Type B pancreatic cell (in vitro differentiated cells): ENCODE results near the gene CDH15. TPM values are rescaled to one million over a fixed set of nuclear protein-coding genes. Genes with fewer than 3 reads are reported as not detected.

Experiments
- DNase-seq: peaks from one replicate; pipeline ENCODE4 v3.0.0; 2021; ENCODE audit warnings: mixed read lengths; ENCODE audit not compliant: unreplicated experiment; ENCODE audit errors: extremely low spot score
- H3K27ac Mint-ChIP-seq: 2 replicates; pipeline ENCODE4 v1.8.0; 2021; ENCODE audit warnings: mild to moderate bottlenecking, mixed read lengths
- H3K27me3 Mint-ChIP-seq: 2 replicates; pipeline ENCODE4 v1.8.0; 2021; ENCODE audit warnings: mixed read lengths
- H3K36me3 Mint-ChIP-seq: 2 replicates; pipeline ENCODE4 v1.8.0; 2021; ENCODE audit warnings: mixed read lengths
- H3K4me1 Mint-ChIP-seq: one replicate; pipeline ENCODE4 v1.8.0; 2021; ENCODE audit warnings: mixed read lengths; ENCODE audit not compliant: unreplicated experiment
- H3K4me3 Mint-ChIP-seq: 2 replicates; pipeline ENCODE4 v1.8.0; 2021; ENCODE audit warnings: mild to moderate bottlenecking, mixed read lengths
- H3K9me3 Mint-ChIP-seq: 2 replicates; pipeline ENCODE4 v1.8.0; 2021; ENCODE audit warnings: mixed read lengths
- total RNA-seq: library from RNA; stranded (reverse); gene quantifications from 2 replicates; pipeline ENCODE4 v1.2.1, GENCODE V29; 2021; ENCODE audit warnings: low replicate concordance
- TF ChIP-seq, protein P1 (sequence below): fragments of 200-600 bp; sonication (generic); conservative IDR thresholded peaks from 2 replicates; pipeline ENCODE4 v1.5.0; 2021; ENCODE audit warnings: antibody characterized with exemption, mild to moderate bottlenecking

Gene CDH15
- total RNA-seq, 1 donor from 2014 or later = 5.0 TPM

DNA sequence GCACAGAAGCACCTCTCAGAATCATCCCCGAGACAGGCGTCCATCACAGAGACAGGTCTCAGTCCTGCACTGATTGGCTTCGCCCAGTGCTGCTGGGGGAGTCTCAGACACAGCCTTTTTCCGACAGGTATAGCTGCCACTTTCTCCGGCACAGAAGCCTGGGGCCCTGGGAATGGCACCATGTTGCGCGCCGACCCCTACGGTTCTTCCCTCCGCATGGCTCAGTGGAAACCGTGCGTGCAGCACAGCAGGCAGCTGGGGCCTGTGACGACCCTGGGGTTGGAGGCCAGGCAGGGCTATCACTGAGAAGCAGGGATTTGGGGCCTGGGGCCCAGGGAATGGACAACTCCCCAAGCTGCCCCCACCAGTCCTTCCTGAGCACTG is 29.7 kb upstream of the CDH15 start:
- Mint-ChIP-seq H3K9me3 (no peaks in the 10 kb centered on the region), H3K27me3 (no peaks in the 10 kb centered on the region), H3K4me1 (no peaks in the 10 kb centered on the region), H3K36me3 (no peaks in the 10 kb centered on the region), H3K27ac (no peak overlapping the region), H3K4me3 (no peak overlapping the region)
- TF ChIP-seq, protein P1, sequence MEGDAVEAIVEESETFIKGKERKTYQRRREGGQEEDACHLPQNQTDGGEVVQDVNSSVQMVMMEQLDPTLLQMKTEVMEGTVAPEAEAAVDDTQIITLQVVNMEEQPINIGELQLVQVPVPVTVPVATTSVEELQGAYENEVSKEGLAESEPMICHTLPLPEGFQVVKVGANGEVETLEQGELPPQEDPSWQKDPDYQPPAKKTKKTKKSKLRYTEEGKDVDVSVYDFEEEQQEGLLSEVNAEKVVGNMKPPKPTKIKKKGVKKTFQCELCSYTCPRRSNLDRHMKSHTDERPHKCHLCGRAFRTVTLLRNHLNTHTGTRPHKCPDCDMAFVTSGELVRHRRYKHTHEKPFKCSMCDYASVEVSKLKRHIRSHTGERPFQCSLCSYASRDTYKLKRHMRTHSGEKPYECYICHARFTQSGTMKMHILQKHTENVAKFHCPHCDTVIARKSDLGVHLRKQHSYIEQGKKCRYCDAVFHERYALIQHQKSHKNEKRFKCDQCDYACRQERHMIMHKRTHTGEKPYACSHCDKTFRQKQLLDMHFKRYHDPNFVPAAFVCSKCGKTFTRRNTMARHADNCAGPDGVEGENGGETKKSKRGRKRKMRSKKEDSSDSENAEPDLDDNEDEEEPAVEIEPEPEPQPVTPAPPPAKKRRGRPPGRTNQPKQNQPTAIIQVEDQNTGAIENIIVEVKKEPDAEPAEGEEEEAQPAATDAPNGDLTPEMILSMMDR = no peak
- DNase-seq = no peak

DNA sequence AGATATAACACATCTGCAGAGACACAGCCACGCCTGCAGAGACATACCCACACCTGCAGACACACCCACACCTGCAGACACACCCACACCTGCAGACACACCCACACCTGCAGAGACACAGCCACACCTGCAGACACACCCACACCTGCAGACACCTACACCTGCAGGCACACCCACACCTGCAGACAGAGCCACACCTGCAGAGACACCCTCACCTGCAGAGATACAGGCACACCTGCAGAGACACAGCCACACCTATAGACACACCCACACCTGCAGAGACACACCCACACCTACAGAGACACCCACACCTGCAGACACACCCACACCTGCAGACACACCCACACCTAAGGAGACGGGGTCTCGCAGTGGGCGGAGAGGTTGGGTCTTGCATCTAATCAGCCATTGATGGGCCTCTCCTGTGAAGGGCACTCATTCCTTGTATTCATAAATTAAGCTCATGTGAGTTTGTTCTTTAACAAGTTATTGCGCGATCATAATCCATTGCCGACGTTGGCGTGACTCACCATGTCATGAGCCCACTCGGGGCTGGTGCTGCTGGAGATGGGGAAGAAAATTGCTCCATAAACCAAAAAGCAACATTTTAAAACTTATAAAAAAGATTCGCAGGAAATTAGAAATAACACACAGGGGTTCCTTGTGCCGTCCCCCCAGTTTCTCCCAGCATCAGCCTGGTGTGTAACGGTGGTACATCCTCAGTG is 28.9 kb upstream of the CDH15 start:
- peaks cover 2% of the 10 kb centered on the region for H3K36me3 Mint-ChIP-seq
- H3K9me3 Mint-ChIP-seq = no peaks in the 10 kb centered on the region
- H3K4me1 Mint-ChIP-seq = no peaks in the 10 kb centered on the region
- TF ChIP-seq, protein P1 = no peak
- H3K27me3 Mint-ChIP-seq = no peaks in the 10 kb centered on the region
- H3K4me3 Mint-ChIP-seq = no peak overlapping the region
- no peak for DNase-seq
- H3K27ac Mint-ChIP-seq = no peak overlapping the region

DNA sequence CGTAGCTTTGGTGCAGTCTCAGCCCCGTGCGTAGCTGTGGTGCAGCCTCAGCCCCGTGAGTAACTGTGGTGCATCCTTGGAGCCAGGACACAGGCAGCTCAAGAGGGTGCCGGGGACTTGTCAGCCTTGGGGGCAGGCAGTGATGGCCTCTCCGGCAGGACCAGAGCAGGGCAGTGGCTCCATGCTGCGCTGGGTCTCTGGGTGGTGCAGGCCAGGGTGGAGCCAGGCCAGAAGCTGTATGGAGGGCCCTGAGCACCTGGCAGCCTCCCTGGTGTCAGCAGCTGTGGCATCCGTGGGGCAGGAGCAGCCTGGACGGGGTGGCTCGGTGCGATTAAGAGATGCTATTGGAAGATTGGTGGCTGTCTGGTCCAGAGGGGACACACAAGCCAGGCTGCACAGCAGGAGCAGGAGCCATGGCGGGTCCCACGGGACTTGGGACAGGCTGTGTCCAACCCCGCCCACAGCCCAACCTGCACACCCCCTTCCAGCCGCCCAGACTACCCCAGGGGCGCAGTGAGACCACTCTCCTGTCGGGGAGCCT is 28.3 kb upstream of the CDH15 start:
- Mint-ChIP-seq H3K9me3 (no peaks in the 10 kb centered on the region), H3K27ac (no peak overlapping the region), H3K4me1 (no peaks in the 10 kb centered on the region), H3K36me3 (peaks cover 4% of the 10 kb centered on the region), H3K4me3 (no peak overlapping the region), H3K27me3 (no peaks in the 10 kb centered on the region)
- TF ChIP-seq, protein P1 = no peak
- no peak for DNase-seq

DNA sequence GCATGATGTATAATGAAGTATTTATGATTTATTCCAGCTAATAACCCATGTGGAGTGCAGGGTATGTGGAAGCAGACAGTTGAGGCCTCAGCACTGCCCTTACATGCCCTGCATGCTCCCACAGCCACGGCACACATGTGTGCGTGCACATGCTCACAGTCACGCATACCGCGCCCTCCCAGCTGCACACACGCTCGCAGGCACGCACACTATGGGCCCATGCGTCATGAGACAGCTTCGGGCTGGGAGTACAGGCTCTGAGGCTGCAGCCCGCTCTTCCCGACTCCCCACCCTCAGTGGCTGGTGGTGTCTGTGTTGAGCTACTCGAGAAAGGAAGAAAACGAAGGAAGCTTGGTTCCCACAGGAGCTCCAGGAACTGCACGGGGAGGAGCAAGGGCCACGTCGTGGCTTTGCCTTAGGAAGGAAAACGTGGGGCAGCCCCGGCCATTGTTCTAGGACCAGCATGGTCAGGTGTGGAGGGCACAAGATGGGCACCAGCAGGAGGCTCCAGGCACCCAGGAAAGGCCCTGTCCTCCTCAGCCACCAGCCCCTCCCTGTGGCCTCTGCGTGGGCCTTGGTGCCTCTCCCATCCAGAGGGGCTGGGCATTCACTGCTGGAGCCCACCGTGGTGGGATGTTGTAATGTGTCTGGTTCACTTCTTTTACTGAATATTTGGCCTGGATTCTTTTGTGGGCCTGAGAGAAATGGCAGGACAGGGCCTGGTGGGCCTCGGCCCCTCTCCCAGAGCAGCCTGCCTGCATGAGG is 27.5 kb upstream of the CDH15 start:
- DNase-seq = no peak
- H3K4me3 Mint-ChIP-seq = no peak overlapping the region
- H3K9me3 Mint-ChIP-seq = peaks cover 4% of the 10 kb centered on the region
- peaks cover 9% of the 10 kb centered on the region for H3K36me3 Mint-ChIP-seq
- H3K27me3 Mint-ChIP-seq = no peaks in the 10 kb centered on the region
- TF ChIP-seq, protein P1 = no peak
- H3K4me1 Mint-ChIP-seq = no peaks in the 10 kb centered on the region
- no peak overlapping the region for H3K27ac Mint-ChIP-seq

DNA sequence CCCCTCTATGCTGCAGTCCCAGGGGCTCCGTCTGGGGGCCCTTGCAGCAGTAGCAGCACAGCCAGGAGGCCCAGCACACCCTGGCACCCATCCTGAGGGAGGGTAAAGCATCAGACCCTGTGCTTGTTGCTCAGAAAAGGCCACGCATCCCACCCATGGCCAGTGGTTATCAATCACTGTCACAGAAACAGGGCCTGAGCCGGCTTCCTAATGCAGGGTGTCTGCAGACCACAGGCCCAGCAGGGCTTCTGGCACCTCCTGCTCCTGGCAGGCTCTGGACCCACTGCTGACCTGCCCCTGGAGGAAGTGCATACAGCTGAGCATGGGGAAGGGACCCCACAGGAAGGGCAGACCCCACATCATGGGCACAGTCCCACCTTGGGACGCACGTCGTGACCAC is 26.9 kb upstream of the CDH15 start:
- no peak for DNase-seq
- Mint-ChIP-seq H3K27ac (no peak overlapping the region), H3K9me3 (peaks cover 10% of the 10 kb centered on the region), H3K36me3 (peaks cover 15% of the 10 kb centered on the region), H3K4me1 (no peaks in the 10 kb centered on the region), H3K27me3 (no peaks in the 10 kb centered on the region), H3K4me3 (no peak overlapping the region)
- TF ChIP-seq, protein P1 = no peak
